ENCODE data around the gene SLC12A8. TPM values are rescaled to one million over a fixed set of nuclear protein-coding genes. Genes with fewer than 3 reads are reported as not detected.

The SLC12A8 gene
- total RNA-seq, 2 donors from 2014 or later = 20.7 to 33.7 TPM

GRCh38 chr3:125069452-125069851 lies 143.1 kb downstream of the SLC12A8 start:
- no peak for DNase-seq
- Histone ChIP-seq H3K9me3 (no peaks in the 10 kb centered on the region), H3K9ac (ENCODE audit: low read depth in 2 of 2, low read length in 2 of 2) (no peak overlapping the region), H3K4me3 (no peak overlapping the region), H3K27me3 (no peaks in the 10 kb centered on the region), H3K4me1 (no peaks in the 10 kb centered on the region), H3K36me3 (no peaks in the 10 kb centered on the region), H3K27ac (no peak overlapping the region)
- no peak for TF ChIP-seq CTCF (IDR thresholded peaks at IDR 0.05)
- intact Hi-C loops (cut with DNase I) = no loop called here

- H3K9me3 ChIP-seq = no peaks in the 10 kb centered on the region
- H3K36me3 ChIP-seq = no peaks in the 10 kb centered on the region
- H3K27ac ChIP-seq = no peak overlapping the region
- no peaks in the 10 kb centered on the region for H3K4me1 ChIP-seq
- H3K4me3 ChIP-seq = no peak overlapping the region
- DNase-seq = no peak
- H3K9ac ChIP-seq (ENCODE audit: low read depth in 2 of 2, low read length in 2 of 2) = no peak overlapping the region
- TF ChIP-seq CTCF (IDR thresholded peaks at IDR 0.05) = no peak
- H3K27me3 ChIP-seq = no peaks in the 10 kb centered on the region
- intact Hi-C loops (cut with DNase I) = no loop called here
Observed at GRCh38 chr3:125068265-125068664, 144.3 kb downstream of the SLC12A8 start.

GRCh38 chr3:125067225-125067624 lies 145.3 kb downstream of the SLC12A8 start:
- H3K9me3 ChIP-seq = no peaks in the 10 kb centered on the region
- no peaks in the 10 kb centered on the region for H3K36me3 ChIP-seq
- no peak overlapping the region for H3K27ac ChIP-seq
- no peak for DNase-seq
- no peaks in the 10 kb centered on the region for H3K27me3 ChIP-seq
- no peak for TF ChIP-seq CTCF (IDR thresholded peaks at IDR 0.05)
- no peak overlapping the region for H3K9ac ChIP-seq (ENCODE audit: low read depth in 2 of 2, low read length in 2 of 2)
- no peaks in the 10 kb centered on the region for H3K4me1 ChIP-seq
- intact Hi-C loops (cut with DNase I) = no loop called here
- H3K4me3 ChIP-seq = no peak overlapping the region

GRCh38 chr3:125062904-125063618 lies 149.5 kb downstream of the SLC12A8 start:
- no peak overlapping the region for H3K9ac ChIP-seq (ENCODE audit: low read depth in 2 of 2, low read length in 2 of 2)
- TF ChIP-seq CTCF (IDR thresholded peaks at IDR 0.05) = no peak
- H3K36me3 ChIP-seq = no peaks in the 10 kb centered on the region
- intact Hi-C loops (cut with DNase I) = no loop called here
- no peak overlapping the region for H3K27ac ChIP-seq
- H3K4me1 ChIP-seq = no peaks in the 10 kb centered on the region
- H3K4me3 ChIP-seq = no peak overlapping the region
- no peaks in the 10 kb centered on the region for H3K9me3 ChIP-seq
- no peak for DNase-seq
- H3K27me3 ChIP-seq = no peaks in the 10 kb centered on the region

GRCh38 chr3:125061646-125062045 lies 150.9 kb downstream of the SLC12A8 start:
- no peak overlapping the region for H3K4me3 ChIP-seq
- no peaks in the 10 kb centered on the region for H3K9me3 ChIP-seq
- intact Hi-C loops (cut with DNase I) = no loop called here
- DNase-seq = no peak
- H3K27ac ChIP-seq = no peak overlapping the region
- no peaks in the 10 kb centered on the region for H3K4me1 ChIP-seq
- TF ChIP-seq CTCF (IDR thresholded peaks at IDR 0.05) = no peak
- no peaks in the 10 kb centered on the region for H3K27me3 ChIP-seq
- H3K36me3 ChIP-seq = no peaks in the 10 kb centered on the region
- H3K9ac ChIP-seq (ENCODE audit: low read depth in 2 of 2, low read length in 2 of 2) = no peak overlapping the region

Measured in colonic mucosa (tissue), 4 donors.